ENCODE data around the gene CXCR2. TPM values are rescaled to one million over a fixed set of nuclear protein-coding genes. Genes with fewer than 3 reads are reported as not detected.

CXCR2 gene
- total and polyA plus RNA-seq, 7 donors = 0.03 to 1.3 (median 0.63) TPM; not detected in 1

- TF ChIP-seq CTCF (IDR thresholded peaks at IDR 0.05) = no peak
- no peaks in the 10 kb centered on the region for H3K36me3 ChIP-seq (ENCODE audit: insufficient read depth in 1 of 2, low read depth in 1 of 2)
- intact Hi-C loops (cut with DNase I) = no loop called here
- DNase-seq (no peak), ATAC-seq (no peak)
- whole genome bisulfite sequencing, 3 donors = 71 to 89% (median 82%) methylated on average over 2 of the region's 2 CpGs
- no peaks in the 10 kb centered on the region for H3K9me3 ChIP-seq
- no peak overlapping the region for H3K4me3 ChIP-seq
- no peaks in the 10 kb centered on the region for H3K4me1 ChIP-seq
- no peak overlapping the region for H3K27ac ChIP-seq
- peaks cover 0 to 6% (median 0%) of the 10 kb centered on the region in 3 donors for H3K27me3 ChIP-seq (ENCODE audit: insufficient read depth in 3 of 3, low read length in 2 of 3)
Observed at GRCh38 chr2:218172845-218173244, 47.0 kb downstream of the CXCR2 start.

- ATAC-seq = no peak
Observed at GRCh38 chr2:218179782-218180181, 54.0 kb downstream of the CXCR2 start.

GRCh38 chr2:218180467-218181114, 54.8 kb downstream of the CXCR2 start:
- WGBS, 3 donors = 59 to 66% (median 60%) methylated on average over 9 of the region's 9 CpGs
- Histone ChIP-seq H3K9me3 (no peaks in the 10 kb centered on the region), H3K4me3 (no peak overlapping the region), H3K36me3 (ENCODE audit: insufficient read depth in 1 of 2, low read depth in 1 of 2) (no peaks in the 10 kb centered on the region), H3K27ac (no peak overlapping the region), H3K4me1 (no peaks in the 10 kb centered on the region), H3K27me3 (ENCODE audit: insufficient read depth in 3 of 3, low read length in 2 of 3) (no peaks in the 10 kb centered on the region)
- no peak for DNase-seq
- TF ChIP-seq CTCF (IDR thresholded peaks at IDR 0.05) = no peak
- ATAC-seq = no peak
- intact Hi-C loops (cut with DNase I) = loop anchor here (10.0 kb wide), 1 partner anchor 214 kb away; the partner anchor contains the start of gene CTDSP1 (in 2 of the 2)

More at GRCh38 chr2:218179782-218180181, 54.0 kb downstream of the CXCR2 start:
- no peak overlapping the region for H3K4me3 ChIP-seq
- 87 to 90% (median 88%) methylated on average over 4 of the region's 4 CpGs for WGBS, 3 donors
- no peaks in the 10 kb centered on the region for H3K27me3 ChIP-seq (ENCODE audit: insufficient read depth in 3 of 3, low read length in 2 of 3)
- H3K36me3 ChIP-seq (ENCODE audit: insufficient read depth in 1 of 2, low read depth in 1 of 2) = no peaks in the 10 kb centered on the region
- H3K4me1 ChIP-seq = no peaks in the 10 kb centered on the region
- no peak for DNase-seq
- no peaks in the 10 kb centered on the region for H3K9me3 ChIP-seq
- no peak overlapping the region for H3K27ac ChIP-seq
- no peak for TF ChIP-seq CTCF (IDR thresholded peaks at IDR 0.05)
- intact Hi-C loops (cut with DNase I) = loop anchor here (10.0 kb wide), 1 partner anchor 215 kb away; the partner anchor contains the start of gene CTDSP1 (in 2 of the 2)

- Histone ChIP-seq H3K27me3 (ENCODE audit: insufficient read depth in 3 of 3, low read length in 2 of 3) (no peaks in the 10 kb centered on the region), H3K36me3 (ENCODE audit: insufficient read depth in 1 of 2, low read depth in 1 of 2) (no peaks in the 10 kb centered on the region), H3K4me1 (peaks cover 14% of the 10 kb centered on the region), H3K27ac (no peak overlapping the region), H3K4me3 (no peak overlapping the region), H3K9me3 (no peaks in the 10 kb centered on the region)
- TF ChIP-seq CTCF (IDR thresholded peaks at IDR 0.05) = no peak
- no peak for ATAC-seq
- DNase-seq = no peak
- WGBS, 3 donors = 83 to 90% (median 84%) methylated on average over 1 of the region's 1 CpG
- intact Hi-C loops (cut with DNase I) = loop anchor here (10.0 kb wide), 1 partner anchor 210 kb away; the partner anchor contains the start of gene CTDSP1 (in 2 of the 2)
Observed at GRCh38 chr2:218184331-218184730, 58.5 kb downstream of the CXCR2 start.

Measured in psoas muscle (tissue), 8 donors.